ENCODE results near the gene FGD6. TPM values are rescaled to one million over a fixed set of nuclear protein-coding genes. Genes with fewer than 3 reads are reported as not detected.

Gene FGD6
- total and polyA plus RNA-seq, 2 donors (not counting 1 experiment from before 2014, with no cell fraction given), result 1.2 to 8.4 TPM

DNA sequence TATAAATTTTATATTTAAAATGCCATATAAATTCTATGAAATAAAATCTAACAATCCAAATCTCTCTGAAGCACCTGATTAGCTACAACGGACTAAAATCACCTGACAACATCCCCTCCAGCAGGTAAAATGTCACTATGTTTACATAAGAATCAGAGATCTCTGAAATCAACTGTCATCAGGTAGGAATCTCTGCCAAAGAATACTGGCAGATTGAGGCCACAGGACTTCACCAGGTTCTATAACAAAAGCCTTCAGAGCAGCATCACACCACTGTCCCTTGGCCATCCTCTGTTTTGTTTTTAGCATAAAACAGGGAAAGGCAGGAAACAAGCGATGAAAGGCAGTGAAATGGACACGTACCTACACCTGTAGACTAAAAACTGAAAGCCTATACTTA lies 22.1 kb downstream of the FGD6 start:
- Histone ChIP-seq H3K4me2 (replicated peaks; ENCODE audit: low read depth, low read length, poor library complexity, severe bottlenecking) (no peak overlapping the region), H3K79me2 (ENCODE audit: control insufficient read depth, insufficient read depth, low read length) (no peaks in the 10 kb centered on the region), H3K9me3 (ENCODE audit: control extremely low read depth in 1 of 3, control insufficient read depth in 2 of 3, insufficient read depth in 1 of 3, low read length in 2 of 3) (no peaks in the 10 kb centered on the region), H2AFZ (ENCODE audit: insufficient read depth, low read depth, low read length, poor library complexity, severe bottlenecking) (no peak overlapping the region), H3K27me3 (replicated peaks in 1 of 4; ENCODE audit: control extremely low read depth in 1 of 4, control insufficient read depth in 3 of 4, insufficient read depth in 4 of 4, low read length in 3 of 4) (no peaks in the 10 kb centered on the region), H3K4me1 (ENCODE audit: control insufficient read depth in 2 of 2, insufficient read depth in 2 of 2, low read length in 2 of 2) (no peaks in the 10 kb centered on the region), H3K4me3 (ENCODE audit: control extremely low read depth in 1 of 5, extremely low read depth in 1 of 5, insufficient read depth in 1 of 5, low read depth in 2 of 5, low read length in 4 of 5) (no peak overlapping the region), H3K9ac (ENCODE audit: low read length) (no peak overlapping the region), H3K36me3 (replicated peaks in 1 of 2; ENCODE audit: control extremely low read depth in 1 of 2, control insufficient read depth in 1 of 2, extremely low read depth in 1 of 2, insufficient read depth in 2 of 2, low read length in 1 of 2) (no peaks in the 10 kb centered on the region), H4K20me1 (ENCODE audit: control insufficient read depth, insufficient read depth, low read length, poor library complexity, severe bottlenecking) (no peaks in the 10 kb centered on the region), H3K27ac (ENCODE audit: low read length in 2 of 2) (no peak overlapping the region)
- Mint-ChIP-seq H3K27ac (no peak overlapping the region), H3K27me3 (no peaks in the 10 kb centered on the region), H3K4me3 (no peak overlapping the region), H3K9me3 (ENCODE audit: insufficient read depth) (no peaks in the 10 kb centered on the region), H3K4me1 (peaks cover 18% of the 10 kb centered on the region)
- no peak for DNase-seq
- CTCF ChIA-PET, result no interaction called here
- WGBS (ENCODE audit: insufficient coverage), result 100% methylated on average over 1 of the region's 3 CpGs
- TF ChIP-seq EZH2 (IDR thresholded peaks at IDR 0.05; ENCODE audit: borderline replicate concordance, insufficient read depth, low read depth, low read length, poor library complexity, severe bottlenecking), result no peak
- TF ChIP-seq, protein P1, sequence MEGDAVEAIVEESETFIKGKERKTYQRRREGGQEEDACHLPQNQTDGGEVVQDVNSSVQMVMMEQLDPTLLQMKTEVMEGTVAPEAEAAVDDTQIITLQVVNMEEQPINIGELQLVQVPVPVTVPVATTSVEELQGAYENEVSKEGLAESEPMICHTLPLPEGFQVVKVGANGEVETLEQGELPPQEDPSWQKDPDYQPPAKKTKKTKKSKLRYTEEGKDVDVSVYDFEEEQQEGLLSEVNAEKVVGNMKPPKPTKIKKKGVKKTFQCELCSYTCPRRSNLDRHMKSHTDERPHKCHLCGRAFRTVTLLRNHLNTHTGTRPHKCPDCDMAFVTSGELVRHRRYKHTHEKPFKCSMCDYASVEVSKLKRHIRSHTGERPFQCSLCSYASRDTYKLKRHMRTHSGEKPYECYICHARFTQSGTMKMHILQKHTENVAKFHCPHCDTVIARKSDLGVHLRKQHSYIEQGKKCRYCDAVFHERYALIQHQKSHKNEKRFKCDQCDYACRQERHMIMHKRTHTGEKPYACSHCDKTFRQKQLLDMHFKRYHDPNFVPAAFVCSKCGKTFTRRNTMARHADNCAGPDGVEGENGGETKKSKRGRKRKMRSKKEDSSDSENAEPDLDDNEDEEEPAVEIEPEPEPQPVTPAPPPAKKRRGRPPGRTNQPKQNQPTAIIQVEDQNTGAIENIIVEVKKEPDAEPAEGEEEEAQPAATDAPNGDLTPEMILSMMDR (IDR thresholded peaks at IDR 0.05), result no peak
- POLR2A ChIA-PET, result no interaction called here
- no peak for ATAC-seq (ENCODE audit: low read depth)
- intact Hi-C loops (cut with micrococcal nuclease), result no loop called here

- H3K4me1 ChIP-seq (ENCODE audit: control insufficient read depth in 2 of 2, insufficient read depth in 2 of 2, low read length in 2 of 2), result no peaks in the 10 kb centered on the region
Observed at GRCh38 chr12:95193139-95193538, 24.1 kb downstream of the FGD6 start.

More at GRCh38 chr12:95193139-95193538, 24.1 kb downstream of the FGD6 start:
- no peaks in the 10 kb centered on the region for H3K27me3 Mint-ChIP-seq
- H3K36me3 ChIP-seq (replicated peaks in 1 of 2; ENCODE audit: control extremely low read depth in 1 of 2, control insufficient read depth in 1 of 2, extremely low read depth in 1 of 2, insufficient read depth in 2 of 2, low read length in 1 of 2), result no peaks in the 10 kb centered on the region
- no peak overlapping the region for H3K27ac ChIP-seq (ENCODE audit: low read length in 2 of 2)
- no peaks in the 10 kb centered on the region for H4K20me1 ChIP-seq (ENCODE audit: control insufficient read depth, insufficient read depth, low read length, poor library complexity, severe bottlenecking)
- no peaks in the 10 kb centered on the region for H3K9me3 ChIP-seq (ENCODE audit: control extremely low read depth in 1 of 3, control insufficient read depth in 2 of 3, insufficient read depth in 1 of 3, low read length in 2 of 3)
- H3K27me3 ChIP-seq (replicated peaks in 1 of 4; ENCODE audit: control extremely low read depth in 1 of 4, control insufficient read depth in 3 of 4, insufficient read depth in 4 of 4, low read length in 3 of 4), result no peaks in the 10 kb centered on the region
- no peak overlapping the region for H3K4me2 ChIP-seq (replicated peaks; ENCODE audit: low read depth, low read length, poor library complexity, severe bottlenecking)
- ATAC-seq (ENCODE audit: low read depth) (no peak), DNase-seq (no peak)
- H3K4me3 Mint-ChIP-seq, result no peak overlapping the region
- no peaks in the 10 kb centered on the region for H3K79me2 ChIP-seq (ENCODE audit: control insufficient read depth, insufficient read depth, low read length)
- CTCF ChIA-PET, result no interaction called here
- H3K4me1 Mint-ChIP-seq, result peaks cover 10% of the 10 kb centered on the region
- no CpG with 5 or more reads among the region's 3 CpGs for WGBS (ENCODE audit: insufficient coverage)
- POLR2A ChIA-PET, result no interaction called here
- H3K9me3 Mint-ChIP-seq (ENCODE audit: insufficient read depth), result no peaks in the 10 kb centered on the region
- H3K4me3 ChIP-seq (ENCODE audit: control extremely low read depth in 1 of 5, extremely low read depth in 1 of 5, insufficient read depth in 1 of 5, low read depth in 2 of 5, low read length in 4 of 5), result no peak overlapping the region
- TF ChIP-seq EZH2 (IDR thresholded peaks at IDR 0.05; ENCODE audit: borderline replicate concordance, insufficient read depth, low read depth, low read length, poor library complexity, severe bottlenecking), result no peak
- TF ChIP-seq, protein P1 (IDR thresholded peaks at IDR 0.05), result no peak
- intact Hi-C loops (cut with micrococcal nuclease), result no loop called here
- no peak overlapping the region for H3K27ac Mint-ChIP-seq
- H3K9ac ChIP-seq (ENCODE audit: low read length), result no peak overlapping the region
- H2AFZ ChIP-seq (ENCODE audit: insufficient read depth, low read depth, low read length, poor library complexity, severe bottlenecking), result no peak overlapping the region
